GM12878 (cell line): ENCODE results near the gene RXYLT1. TPM values are rescaled to one million over a fixed set of nuclear protein-coding genes. Genes with fewer than 3 reads are reported as not detected.
A peak's percentile ranks its signal among the peaks of the same experiment; 100 is the strongest.

Source experiments
- CBX5 ChIP-seq: sonication (generic); IDR thresholded peaks from 2 replicates; pipeline ENCODE4 v1.6.1; 2016; ENCODE audit warnings: low read depth, moderate library complexity, mild to moderate bottlenecking, inconsistent platforms
- CHD4 ChIP-seq: fragments of 200-600 bp; sonication (generic); IDR thresholded peaks from 2 replicates; pipeline ENCODE4 v1.6.1; 2016; ENCODE audit warnings: mild to moderate bottlenecking
- CREB1 ChIP-seq: IDR thresholded peaks from 2 replicates; pipeline ENCODE4 v1.6.1; 2012; ENCODE audit warnings: low read depth, mild to moderate bottlenecking, inconsistent platforms
- DPF2 ChIP-seq: fragments of 450-650 bp; IDR thresholded peaks from 2 replicates; pipeline ENCODE4 v1.6.1; 2017; ENCODE audit warnings: mild to moderate bottlenecking
- GABPA ChIP-seq: IDR thresholded peaks from 2 replicates; pipeline ENCODE4 v1.6.1; 2014; ENCODE audit warnings: antibody characterized with exemption, low read depth, mild to moderate bottlenecking, inconsistent platforms
- IRF5 ChIP-seq: fragments of 450-650 bp; IDR thresholded peaks from 2 replicates; pipeline ENCODE4 v1.6.1; 2017; ENCODE audit warnings: borderline replicate concordance
- JUND ChIP-seq: IDR thresholded peaks from 2 replicates; pipeline ENCODE4 v1.6.1; 2012; ENCODE audit warnings: low read depth, mild to moderate bottlenecking, low read length, improper control_type of control experiment, moderate library complexity
- MYC ChIP-seq: IDR thresholded peaks from 2 replicates; pipeline ENCODE4 v1.6.1; 2011; ENCODE audit warnings: mild to moderate bottlenecking, low read length, moderate library complexity, inconsistent platforms; ENCODE audit not compliant: insufficient read depth, insufficient replicate concordance, insufficient read length, severe bottlenecking
- NFYB ChIP-seq: IDR thresholded peaks from 2 replicates; pipeline ENCODE4 v1.6.1; 2011; ENCODE audit warnings: low read depth, mild to moderate bottlenecking, low read length, improper control_type of control experiment, moderate library complexity; ENCODE audit not compliant: insufficient read depth
- POLR2A ChIP-seq: IDR thresholded peaks from 2 replicates; pipeline ENCODE4 v1.6.1; 2011; ENCODE audit warnings: low read depth, mild to moderate bottlenecking, low read length
- POU2F2 ChIP-seq: IDR thresholded peaks from 3 replicates; pipeline ENCODE4 v1.6.1; 2011; ENCODE audit warnings: low read depth, mild to moderate bottlenecking, low read length, borderline replicate concordance
- RB1 ChIP-seq: fragments of 450-650 bp; formaldehyde crosslinking; IDR thresholded peaks from 2 replicates; pipeline ENCODE4 v1.6.1; 2017; ENCODE audit warnings: mild to moderate bottlenecking, borderline replicate concordance
- SIN3A ChIP-seq: IDR thresholded peaks from 2 replicates; pipeline ENCODE4 v1.6.1; 2012; ENCODE audit warnings: low read depth, low read length, improper control_type of control experiment
- SP1 ChIP-seq: IDR thresholded peaks from one replicate; pipeline ENCODE4 v1.6.1; 2011; ENCODE audit warnings: low read depth, low read length
- TBL1XR1 ChIP-seq: IDR thresholded peaks from 2 replicates; pipeline ENCODE4 v1.6.1; 2012; ENCODE audit warnings: low read depth, low read length, improper control_type of control experiment
- polyA plus RNA-seq, 11 experiments: library from polyadenylated mRNA; depleted of rRNA in 4 of 11; unstranded in 6 of 11; stranded (reverse) in 5 of 11; fragments of >200 nt; fragmentation: Nextera tagmentation in 4 of 11; fragmentation: Illumina TruSeq in 1 of 11; extraction: Ambion mirVana in 4 of 11; extraction: Trizol in 1 of 11; gene quantifications; 1 replicate in 1 of 11; 2 replicates in 10 of 11; pipeline versions ENCODE4 v1.2.1 to v1.2.3, GENCODE V29; 2011 to 2016; ENCODE audit warnings: inconsistent platforms in 2 of 11, missing spikeins in 2 of 11, low read depth in 1 of 11
- total RNA-seq, 4 experiments: library from RNA; depleted of rRNA in 3 of 4; stranded (reverse); fragments of >200 nt in 3 of 4; fragmentation: Illumina TruSeq in 1 of 4; extraction: Trizol in 1 of 4; gene quantifications; 2 replicates each; pipeline versions ENCODE4 v1.2.1 to v1.2.3, GENCODE V29; 2013 to 2021
- TF ChIP-seq, protein P1 (sequence below): IDR thresholded peaks from 2 replicates; pipeline ENCODE4 v1.6.1; 2012; ENCODE audit warnings: low read length, inconsistent platforms
- TF ChIP-seq, protein P2 (sequence below): fragments of 450-650 bp; IDR thresholded peaks from 2 replicates; pipeline ENCODE4 v1.6.1; 2016; ENCODE audit warnings: mild to moderate bottlenecking, moderate library complexity, borderline replicate concordance
- TF ChIP-seq, protein P3 (sequence below): IDR thresholded peaks from 2 replicates; pipeline ENCODE4 v1.6.1; 2011; ENCODE audit warnings: low read depth, low read length, improper control_type of control experiment, borderline replicate concordance
- TF ChIP-seq, protein P4 (sequence below): IDR thresholded peaks from 2 replicates; pipeline ENCODE4 v1.6.1; 2011; ENCODE audit warnings: mild to moderate bottlenecking, low read depth, low read length, moderate library complexity; ENCODE audit not compliant: insufficient replicate concordance

Gene RXYLT1
- total and polyA plus RNA-seq, 10 of the 15 experiments (the other 5 are each of a cell fraction or from before 2014, with no cell fraction given), result 10.4 to 33.8 (median 21.5) TPM

DNA sequence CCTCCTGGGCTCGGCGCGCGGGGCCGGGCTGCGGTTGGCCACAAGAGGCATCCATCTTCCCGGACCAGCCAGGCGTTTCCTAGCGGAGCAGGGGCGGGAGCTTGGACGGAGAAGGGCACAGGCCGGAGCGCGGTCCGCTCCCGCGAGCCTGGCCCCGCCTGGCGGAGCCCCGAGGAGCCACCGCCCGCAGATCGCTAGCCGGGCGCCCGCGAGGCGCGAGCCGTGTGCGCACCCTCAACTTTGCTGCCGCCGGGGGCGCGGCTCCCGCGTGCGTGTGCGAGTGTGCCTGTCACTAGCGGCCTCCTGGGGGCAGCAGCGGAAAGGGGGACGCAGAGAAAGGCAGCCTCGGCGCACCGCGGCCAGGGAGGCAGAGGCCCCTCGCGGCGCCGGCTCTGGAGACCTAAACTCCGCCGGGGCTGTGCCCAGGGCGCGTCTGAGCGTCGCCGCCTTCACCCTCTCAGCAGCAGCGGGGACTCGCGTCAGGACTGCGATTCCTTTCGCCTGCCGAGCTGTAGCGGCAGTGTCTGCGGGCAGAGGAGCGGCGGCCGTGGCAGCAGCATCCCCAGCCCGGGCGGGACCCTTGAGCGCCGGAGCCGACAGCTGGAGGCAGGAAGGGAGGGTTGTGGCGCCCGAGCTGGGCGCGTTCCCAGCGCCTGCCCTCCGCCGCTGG, 64.1 kb downstream of the RXYLT1 start (continued):
- TF ChIP-seq IRF5 (no peak), MYC (peak; percentile 44), GABPA (no peak), SIN3A (no peak), TBL1XR1 (no peak), CHD4 (no peak), CREB1 (peak; percentile 41; the same call in 1 of the 2 replicates), SP1 (no peak), NFYB (0 out of 2 replicates have a peak, but pooled peaks have one; percentile 22), CBX5 (peak; percentile 69; the same call in 1 of the 2 replicates), POLR2A (peak; percentile 34; the same call in 1 of the 2 replicates), POU2F2 (peak; percentile 69; the same call in 1 of the 3 replicates), JUND (no peak), RB1 (peak; percentile 87; the same call in 1 of the 2 replicates), DPF2 (peak; percentile 88)
- TF ChIP-seq, protein P1, sequence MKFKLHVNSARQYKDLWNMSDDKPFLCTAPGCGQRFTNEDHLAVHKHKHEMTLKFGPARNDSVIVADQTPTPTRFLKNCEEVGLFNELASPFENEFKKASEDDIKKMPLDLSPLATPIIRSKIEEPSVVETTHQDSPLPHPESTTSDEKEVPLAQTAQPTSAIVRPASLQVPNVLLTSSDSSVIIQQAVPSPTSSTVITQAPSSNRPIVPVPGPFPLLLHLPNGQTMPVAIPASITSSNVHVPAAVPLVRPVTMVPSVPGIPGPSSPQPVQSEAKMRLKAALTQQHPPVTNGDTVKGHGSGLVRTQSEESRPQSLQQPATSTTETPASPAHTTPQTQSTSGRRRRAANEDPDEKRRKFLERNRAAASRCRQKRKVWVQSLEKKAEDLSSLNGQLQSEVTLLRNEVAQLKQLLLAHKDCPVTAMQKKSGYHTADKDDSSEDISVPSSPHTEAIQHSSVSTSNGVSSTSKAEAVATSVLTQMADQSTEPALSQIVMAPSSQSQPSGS, result no peak
- TF ChIP-seq, protein P2, sequence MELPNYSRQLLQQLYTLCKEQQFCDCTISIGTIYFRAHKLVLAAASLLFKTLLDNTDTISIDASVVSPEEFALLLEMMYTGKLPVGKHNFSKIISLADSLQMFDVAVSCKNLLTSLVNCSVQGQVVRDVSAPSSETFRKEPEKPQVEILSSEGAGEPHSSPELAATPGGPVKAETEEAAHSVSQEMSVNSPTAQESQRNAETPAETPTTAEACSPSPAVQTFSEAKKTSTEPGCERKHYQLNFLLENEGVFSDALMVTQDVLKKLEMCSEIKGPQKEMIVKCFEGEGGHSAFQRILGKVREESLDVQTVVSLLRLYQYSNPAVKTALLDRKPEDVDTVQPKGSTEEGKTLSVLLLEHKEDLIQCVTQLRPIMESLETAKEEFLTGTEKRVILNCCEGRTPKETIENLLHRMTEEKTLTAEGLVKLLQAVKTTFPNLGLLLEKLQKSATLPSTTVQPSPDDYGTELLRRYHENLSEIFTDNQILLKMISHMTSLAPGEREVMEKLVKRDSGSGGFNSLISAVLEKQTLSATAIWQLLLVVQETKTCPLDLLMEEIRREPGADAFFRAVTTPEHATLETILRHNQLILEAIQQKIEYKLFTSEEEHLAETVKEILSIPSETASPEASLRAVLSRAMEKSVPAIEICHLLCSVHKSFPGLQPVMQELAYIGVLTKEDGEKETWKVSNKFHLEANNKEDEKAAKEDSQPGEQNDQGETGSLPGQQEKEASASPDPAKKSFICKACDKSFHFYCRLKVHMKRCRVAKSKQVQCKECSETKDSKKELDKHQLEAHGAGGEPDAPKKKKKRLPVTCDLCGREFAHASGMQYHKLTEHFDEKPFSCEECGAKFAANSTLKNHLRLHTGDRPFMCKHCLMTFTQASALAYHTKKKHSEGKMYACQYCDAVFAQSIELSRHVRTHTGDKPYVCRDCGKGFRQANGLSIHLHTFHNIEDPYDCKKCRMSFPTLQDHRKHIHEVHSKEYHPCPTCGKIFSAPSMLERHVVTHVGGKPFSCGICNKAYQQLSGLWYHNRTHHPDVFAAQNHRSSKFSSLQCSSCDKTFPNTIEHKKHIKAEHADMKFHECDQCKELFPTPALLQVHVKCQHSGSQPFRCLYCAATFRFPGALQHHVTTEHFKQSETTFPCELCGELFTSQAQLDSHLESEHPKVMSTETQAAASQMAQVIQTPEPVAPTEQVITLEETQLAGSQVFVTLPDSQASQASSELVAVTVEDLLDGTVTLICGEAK, result no peak
- TF ChIP-seq, protein P3, sequence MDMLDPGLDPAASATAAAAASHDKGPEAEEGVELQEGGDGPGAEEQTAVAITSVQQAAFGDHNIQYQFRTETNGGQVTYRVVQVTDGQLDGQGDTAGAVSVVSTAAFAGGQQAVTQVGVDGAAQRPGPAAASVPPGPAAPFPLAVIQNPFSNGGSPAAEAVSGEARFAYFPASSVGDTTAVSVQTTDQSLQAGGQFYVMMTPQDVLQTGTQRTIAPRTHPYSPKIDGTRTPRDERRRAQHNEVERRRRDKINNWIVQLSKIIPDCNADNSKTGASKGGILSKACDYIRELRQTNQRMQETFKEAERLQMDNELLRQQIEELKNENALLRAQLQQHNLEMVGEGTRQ, result no peak
- TF ChIP-seq, protein P4, sequence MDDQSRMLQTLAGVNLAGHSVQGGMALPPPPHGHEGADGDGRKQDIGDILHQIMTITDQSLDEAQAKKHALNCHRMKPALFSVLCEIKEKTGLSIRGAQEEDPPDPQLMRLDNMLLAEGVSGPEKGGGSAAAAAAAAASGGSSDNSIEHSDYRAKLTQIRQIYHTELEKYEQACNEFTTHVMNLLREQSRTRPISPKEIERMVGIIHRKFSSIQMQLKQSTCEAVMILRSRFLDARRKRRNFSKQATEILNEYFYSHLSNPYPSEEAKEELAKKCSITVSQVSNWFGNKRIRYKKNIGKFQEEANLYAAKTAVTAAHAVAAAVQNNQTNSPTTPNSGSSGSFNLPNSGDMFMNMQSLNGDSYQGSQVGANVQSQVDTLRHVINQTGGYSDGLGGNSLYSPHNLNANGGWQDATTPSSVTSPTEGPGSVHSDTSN, result peak; percentile 67
